Astrocyte (in vitro differentiated cells and primary cell): ENCODE data around the gene CISH.

Experiments used
- EZH2 ChIP-seq: IDR thresholded peaks from 2 replicates; pipeline ENCODE4 v1.6.1; 2012; ENCODE audit warnings: mild to moderate bottlenecking, low read length, inconsistent platforms; ENCODE audit not compliant: insufficient read depth
- TF ChIP-seq, protein P1 (sequence below): IDR thresholded peaks from 2 replicates; pipeline ENCODE4 v1.5.1; 2011; ENCODE audit warnings: low read depth, mild to moderate bottlenecking, inconsistent platforms, low read length, moderate library complexity; ENCODE audit not compliant: insufficient read depth

- TF ChIP-seq, protein P1, sequence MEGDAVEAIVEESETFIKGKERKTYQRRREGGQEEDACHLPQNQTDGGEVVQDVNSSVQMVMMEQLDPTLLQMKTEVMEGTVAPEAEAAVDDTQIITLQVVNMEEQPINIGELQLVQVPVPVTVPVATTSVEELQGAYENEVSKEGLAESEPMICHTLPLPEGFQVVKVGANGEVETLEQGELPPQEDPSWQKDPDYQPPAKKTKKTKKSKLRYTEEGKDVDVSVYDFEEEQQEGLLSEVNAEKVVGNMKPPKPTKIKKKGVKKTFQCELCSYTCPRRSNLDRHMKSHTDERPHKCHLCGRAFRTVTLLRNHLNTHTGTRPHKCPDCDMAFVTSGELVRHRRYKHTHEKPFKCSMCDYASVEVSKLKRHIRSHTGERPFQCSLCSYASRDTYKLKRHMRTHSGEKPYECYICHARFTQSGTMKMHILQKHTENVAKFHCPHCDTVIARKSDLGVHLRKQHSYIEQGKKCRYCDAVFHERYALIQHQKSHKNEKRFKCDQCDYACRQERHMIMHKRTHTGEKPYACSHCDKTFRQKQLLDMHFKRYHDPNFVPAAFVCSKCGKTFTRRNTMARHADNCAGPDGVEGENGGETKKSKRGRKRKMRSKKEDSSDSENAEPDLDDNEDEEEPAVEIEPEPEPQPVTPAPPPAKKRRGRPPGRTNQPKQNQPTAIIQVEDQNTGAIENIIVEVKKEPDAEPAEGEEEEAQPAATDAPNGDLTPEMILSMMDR = no peak
- no peak for TF ChIP-seq EZH2
Measured at GRCh38 chr3:50620420-50620819, 8.8 kb upstream of the CISH start.
